Right ventricle myocardium inferior (tissue), 1 donor: ENCODE results near the gene AMPH. TPM values are rescaled to one million over a fixed set of nuclear protein-coding genes. Genes with fewer than 3 reads are reported as not detected.

Source experiments
- ATAC-seq: fragments of 200-7000 bp; cut with Tn5 transposase; one replicate; pipeline ENCODE4 v1.9.1; 2020; ENCODE audit warnings: mild to moderate bottlenecking, moderate library complexity
- DNase-seq: peaks from one replicate; pipeline ENCODE4 v3.0.0; 2021; ENCODE audit errors: missing footprints
- intact Hi-C: fragments of 100-400 bp; cut with DNase I; formaldehyde crosslinking; loops from one replicate; pipeline ENCODE4 v1.11.0; 2022
- long read RNA-seq: library from polyadenylated mRNA; unstranded; transcript quantifications from one replicate; pipeline ENCODE4 v2.0.0, GENCODE V29; 2021
- total RNA-seq: library from RNA; stranded (reverse); fragmentation: NEBNext Ultra II Directional; extraction: Animal tissue kit (Norgen Biotek cat#: 25700); gene quantifications from one replicate; pipeline ENCODE4 v1.2.1, GENCODE V29; 2021
- donor health status: DM: no; HTN: yes; CAD: no; lungs with severe emphysema.

AMPH gene
- 2.4 TPM for total RNA-seq
- long read RNA-seq, partial matches to known transcripts = 0 of 1 reads
- long read RNA-seq, other reads (novel, unspliced or antisense) = 0 of 1 reads

DNA sequence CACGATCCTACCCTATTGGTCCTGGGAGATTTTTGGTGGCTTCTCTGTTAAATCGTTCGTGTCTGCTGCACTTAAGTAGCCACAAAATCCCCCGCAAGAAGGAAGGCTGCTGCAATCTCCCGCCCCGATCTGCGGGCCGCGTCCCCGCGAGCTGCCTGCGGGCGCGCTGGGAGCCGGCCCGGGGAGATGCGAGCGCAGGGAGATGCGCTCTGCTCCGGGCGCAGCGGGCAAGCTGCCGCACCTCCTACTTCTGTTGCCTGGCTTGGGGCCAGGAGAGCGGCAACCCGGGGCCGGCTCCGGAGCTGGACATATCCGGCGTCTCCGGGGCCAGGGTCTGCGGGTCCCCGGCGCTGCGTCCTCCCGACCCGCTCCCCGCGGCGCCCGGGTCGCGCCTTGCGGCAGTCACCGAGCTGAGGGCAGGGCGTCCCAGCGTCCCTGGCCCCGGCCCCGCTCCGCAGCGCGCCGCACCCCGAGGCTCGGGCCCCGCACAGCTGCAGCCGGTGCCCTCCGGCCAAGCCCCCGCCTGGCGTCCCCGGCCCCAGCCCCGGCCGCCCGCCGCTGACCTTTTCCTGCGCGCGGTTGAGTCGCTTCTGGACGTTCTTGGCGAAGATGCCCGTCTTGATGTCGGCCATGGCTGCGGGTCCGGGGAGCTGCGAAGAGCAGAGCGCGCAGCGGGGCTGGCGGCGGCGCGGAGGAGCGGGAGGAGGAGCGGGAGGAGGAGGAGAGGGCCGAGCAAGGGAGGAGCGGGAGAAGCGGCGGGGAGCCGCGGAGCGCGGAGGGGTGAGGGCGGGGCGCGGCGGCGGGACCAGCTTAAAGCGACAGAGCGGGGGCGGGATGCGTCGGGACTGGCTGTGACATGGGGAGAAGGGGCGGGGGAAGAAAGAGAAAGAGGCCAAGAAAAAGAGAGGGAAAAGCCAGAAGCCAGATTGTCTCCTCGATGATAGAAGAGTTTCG is at the start of gene AMPH:
Gene AMPH, minus strand, starts transcription at position 654 of the 954 bp plus-strand sequence. Its CDS starts 22 bp downstream, at position 632.
- intact Hi-C loops = no loop called here
- DNase-seq = peak; percentile 83

DNA sequence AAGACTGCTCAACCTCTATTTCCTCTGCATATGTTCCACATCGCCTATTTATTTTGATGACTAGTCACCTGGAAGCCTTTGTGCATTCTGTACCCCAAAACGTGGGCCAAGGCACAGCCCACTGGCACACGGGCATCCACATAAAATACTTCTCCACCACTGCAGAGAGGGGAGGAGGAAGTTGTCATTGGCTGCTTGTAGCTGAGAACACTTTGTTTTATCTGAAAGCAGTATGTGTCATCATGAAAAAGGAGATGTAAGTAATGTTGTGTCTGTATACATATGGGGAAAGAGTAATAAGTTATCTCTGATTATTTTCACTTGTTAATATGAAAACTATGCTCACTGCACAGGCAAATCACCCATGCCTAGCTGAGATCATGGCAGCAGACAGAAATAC is 48.2 kb upstream of the AMPH start:
- intact Hi-C loops = no loop called here
- no peak for DNase-seq
- no peak for ATAC-seq

More for the DNA sequence above, at the start of gene AMPH:
- peak; percentile 95 for ATAC-seq

DNA sequence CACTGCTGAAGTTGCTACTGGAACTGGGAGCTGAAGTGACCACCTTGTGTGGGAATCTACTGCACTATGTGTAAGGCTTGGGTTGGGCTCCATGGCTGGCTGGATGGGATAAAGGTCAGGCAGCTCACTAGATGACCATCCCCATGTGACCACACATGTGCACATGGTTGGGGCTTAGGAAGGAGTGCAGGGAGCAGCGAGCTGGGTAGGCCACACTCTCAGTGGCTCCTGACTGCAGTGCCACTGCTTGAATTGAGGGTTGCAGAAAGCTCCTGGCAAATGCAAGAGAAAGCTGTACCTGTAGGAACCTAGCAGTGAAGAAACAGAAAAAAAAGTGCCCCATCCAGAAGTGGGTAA is 47.5 kb upstream of the AMPH start:
- intact Hi-C loops = no loop called here
- no peak for DNase-seq
- no peak for ATAC-seq

DNA sequence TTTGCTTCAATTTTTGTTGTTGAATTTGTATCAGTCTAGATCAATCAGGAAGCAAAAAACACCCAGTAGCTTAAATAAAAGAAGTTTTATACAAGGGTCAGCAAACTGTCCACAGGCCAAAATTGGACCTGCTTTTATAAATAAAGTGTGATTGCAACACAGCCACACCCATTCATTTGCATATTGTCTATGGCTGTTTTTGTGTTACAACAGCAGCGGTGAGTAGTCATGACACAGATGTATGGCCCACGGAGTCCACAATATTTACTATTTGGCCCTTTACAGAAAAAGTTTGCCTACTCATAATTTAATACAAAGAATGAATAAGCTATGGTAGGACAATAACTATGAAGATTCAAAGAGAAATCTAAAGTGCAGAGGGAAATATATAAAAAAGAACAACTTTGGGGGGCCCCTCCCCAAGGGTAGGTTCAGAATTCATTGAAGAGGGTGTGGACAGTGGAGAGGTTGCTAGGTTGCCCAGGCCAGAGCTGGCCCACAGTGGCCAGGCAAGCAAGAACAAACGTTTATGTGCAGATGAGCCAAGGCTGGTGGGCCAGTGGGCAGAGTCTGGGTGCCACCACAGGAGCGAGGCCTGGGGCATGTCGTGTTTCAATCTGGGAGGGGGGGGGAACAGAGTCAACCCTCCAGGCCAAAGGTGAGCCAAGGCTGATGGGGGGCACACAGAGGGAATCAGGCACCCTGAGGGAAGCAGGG is 47.0 kb upstream of the AMPH start:
- intact Hi-C loops = no loop called here
- ATAC-seq = no peak
- no peak for DNase-seq

DNA sequence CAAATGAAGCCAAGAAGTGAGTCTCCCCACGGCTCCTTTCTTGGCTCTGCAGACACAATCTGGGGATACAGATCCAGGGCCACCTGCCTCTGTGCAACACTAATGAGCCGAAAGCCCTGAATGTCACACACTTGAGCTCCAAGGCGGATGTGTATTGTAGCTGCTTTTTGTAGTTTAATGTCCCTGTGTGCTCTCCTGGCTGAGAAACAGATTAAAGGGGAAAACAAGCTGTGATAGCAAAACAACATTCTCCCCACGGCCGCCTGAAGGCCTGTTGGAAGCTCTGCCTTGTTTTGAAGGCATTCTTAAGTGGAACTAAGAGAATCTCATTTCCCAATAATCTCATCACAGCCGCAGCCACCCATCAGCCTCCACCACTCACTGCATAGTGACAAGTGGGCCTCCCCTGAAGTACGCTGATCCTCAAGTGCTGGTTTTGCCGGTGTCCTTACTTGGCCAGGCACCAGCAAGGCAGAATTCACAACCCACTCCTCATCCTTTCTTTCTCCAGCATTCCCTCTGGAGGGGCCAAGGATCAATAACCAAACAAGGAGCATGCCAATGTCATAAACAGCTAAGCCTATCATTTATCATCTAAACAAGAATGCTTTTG is 44.4 kb upstream of the AMPH start:
- intact Hi-C loops = no loop called here
- DNase-seq (no peak), ATAC-seq (peak; percentile 12)

DNA sequence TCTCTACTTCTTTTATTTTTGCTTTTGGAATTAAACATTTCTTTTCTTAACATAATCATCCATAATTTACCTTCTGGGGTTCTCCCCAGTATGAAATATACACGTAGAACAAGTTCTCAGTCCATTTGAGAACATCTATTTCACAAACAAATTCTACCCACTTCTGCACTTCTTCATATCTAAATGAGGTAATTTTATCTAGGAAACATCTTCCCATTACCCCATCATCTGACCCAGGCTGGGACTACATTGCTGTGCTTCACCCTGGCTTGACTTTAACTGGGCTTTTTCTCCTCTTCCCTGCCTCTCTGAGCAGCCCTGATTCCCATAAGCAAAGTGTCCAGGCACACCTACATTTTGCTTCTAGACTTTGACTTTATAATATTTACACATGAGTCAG is 43.3 kb upstream of the AMPH start:
- DNase-seq = no peak
- intact Hi-C loops = no loop called here

DNA sequence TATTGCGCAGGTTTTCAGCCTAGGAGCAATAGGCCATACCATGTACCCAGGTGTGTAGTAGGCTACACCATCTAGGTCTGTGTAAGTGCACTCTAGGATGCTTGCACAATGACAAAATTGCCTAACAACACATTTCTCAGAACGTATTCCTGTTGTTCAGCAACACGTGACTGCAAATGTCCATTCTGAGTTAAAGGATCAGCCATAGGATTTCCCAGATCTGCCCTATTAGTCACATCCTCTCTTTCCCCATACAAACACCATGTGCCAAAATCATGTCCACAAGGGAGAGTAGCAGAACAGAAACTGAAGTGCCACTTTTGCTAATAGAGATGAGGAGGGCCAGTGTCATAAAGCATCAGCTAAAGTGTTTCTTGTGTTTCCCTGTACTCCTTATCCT is 42.6 kb upstream of the AMPH start:
- intact Hi-C loops = no loop called here
- DNase-seq = no peak
- ATAC-seq = peak; percentile 44

More for the DNA sequence above, 43.3 kb upstream of the AMPH start:
- no peak for ATAC-seq

DNA sequence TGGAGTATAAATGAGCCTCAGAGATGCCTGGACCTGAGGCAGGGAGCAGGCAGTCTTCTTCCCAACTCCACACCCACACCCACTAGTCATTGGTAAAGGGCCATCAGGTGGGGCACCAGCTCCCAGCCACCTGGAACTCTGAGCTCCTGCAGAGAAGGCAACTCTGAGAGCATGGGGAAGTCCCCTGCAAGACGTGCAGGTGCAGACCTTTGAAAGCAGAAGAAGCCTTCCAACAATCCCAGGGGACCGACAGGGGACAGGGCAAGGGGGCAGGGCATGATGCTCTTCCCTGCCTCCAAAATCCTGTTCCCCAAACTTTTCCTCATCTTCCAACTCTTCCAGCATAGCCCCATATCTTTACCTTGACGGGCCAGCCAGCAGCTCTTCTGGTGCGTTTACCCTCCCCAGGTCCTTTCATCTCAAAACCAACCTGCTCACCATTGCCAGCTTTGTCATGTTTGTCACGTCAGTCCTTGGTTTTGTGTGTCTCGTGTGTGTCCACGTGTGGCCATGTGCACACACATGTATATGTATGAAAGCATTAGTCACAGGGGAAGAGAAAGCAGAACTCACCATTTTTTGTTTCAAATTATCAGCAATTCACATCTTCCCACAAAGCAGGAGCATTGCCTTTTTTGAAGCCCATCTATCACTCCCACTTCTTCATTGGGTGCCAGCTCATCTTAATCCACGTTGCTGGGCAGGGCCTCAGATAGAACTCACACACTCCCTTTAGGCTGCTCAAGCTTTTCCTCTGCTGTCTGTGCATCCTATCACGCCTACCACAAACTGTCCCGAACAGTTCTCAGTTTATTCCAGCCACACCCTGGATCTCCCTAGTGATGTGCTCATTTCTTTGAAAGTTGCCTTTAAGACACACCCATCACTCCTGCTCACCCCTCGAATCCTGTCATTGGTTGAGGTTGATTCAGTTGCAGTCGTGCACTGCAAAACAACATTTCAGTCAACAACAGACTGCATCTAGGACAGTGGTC is 41.0 kb upstream of the AMPH start:
- no peak for DNase-seq
- ATAC-seq = no peak
- intact Hi-C loops = no loop called here

DNA sequence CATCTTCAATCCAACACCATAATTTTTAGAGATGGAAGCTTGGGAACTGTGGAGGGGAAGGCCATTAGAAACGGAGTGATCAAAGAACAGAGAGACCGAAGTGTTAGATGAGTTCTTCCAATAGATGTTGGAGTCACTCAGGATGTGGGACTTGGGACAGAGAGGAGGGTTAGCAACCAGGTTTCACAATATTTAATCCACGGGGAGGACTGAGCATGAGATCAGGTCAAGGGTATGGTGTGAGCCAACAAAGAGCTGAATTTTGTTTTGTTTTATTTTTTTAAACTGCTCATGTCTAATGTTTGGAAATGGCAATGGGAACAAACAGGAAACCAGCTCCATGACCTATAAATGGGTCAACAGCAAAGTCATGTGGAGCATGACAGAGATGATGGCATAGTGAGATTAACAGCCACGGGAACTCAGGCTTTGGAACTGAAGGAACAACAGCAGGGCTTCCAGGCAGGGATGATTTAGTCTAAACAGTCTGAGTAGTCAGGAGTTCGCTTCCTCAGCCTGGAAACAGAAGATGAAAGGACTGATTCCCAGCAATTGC is 38.9 kb upstream of the AMPH start:
- intact Hi-C loops = no loop called here
- no peak for DNase-seq
- ATAC-seq = peak; percentile 83

DNA sequence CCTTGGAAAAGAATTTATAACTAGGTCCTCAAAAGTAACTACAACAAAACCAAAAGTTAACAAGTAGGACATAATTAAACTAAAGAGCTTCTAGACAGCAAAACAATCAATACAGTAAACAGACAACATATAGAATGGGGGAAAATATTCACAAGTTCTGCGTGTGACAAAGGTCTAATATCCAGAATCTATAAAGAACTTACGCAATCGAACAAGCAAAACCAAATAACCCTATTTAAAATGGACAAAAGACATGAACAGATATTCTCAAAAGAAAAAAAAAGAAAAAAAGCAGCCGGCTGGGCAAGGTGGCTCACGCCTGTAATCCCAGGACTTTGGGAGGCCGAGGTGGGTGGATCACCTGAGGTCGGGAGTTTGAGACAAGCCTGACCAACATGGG is 33.8 kb upstream of the AMPH start:
- intact Hi-C loops = loop anchor here (5.0 kb wide), 1 partner anchor 268 kb away; no protein-coding TSS in a partner anchor
- ATAC-seq (no peak), DNase-seq (no peak)

DNA sequence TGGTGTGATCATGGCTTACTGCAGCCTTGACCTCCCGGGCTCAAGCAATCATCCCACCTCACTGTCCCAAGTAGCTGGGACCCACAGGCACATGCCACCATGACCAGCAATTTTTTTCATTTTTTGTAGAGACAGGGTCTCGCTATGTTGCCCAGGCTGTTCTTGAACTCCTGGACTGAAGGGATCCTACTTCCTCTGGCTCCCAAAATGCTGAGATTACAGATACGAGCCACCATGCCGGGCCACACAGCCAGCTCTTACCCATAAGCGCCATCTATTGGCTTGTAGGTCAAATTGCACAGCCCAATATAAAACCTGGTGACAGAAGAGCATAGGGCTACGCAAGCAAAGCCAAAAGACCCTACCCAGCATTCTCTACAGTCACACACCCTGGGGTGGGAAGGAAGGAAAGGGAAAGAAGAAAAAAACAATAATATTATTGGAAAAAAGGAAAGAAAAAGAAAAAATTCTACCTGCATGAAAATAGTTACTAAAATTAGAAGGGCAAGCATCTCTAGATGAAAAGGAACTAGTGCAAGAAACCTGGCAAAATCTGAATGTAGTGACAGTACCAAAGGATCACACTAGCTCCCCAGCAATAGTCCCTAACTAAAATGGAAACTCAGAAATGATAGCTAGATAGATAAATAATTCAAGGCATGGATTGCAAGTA is 29.4 kb upstream of the AMPH start:
- ATAC-seq (no peak), DNase-seq (peak; percentile 74)
- intact Hi-C loops = loop anchor here (5.0 kb wide), 1 partner anchor 263 kb away; no protein-coding TSS in a partner anchor

DNA sequence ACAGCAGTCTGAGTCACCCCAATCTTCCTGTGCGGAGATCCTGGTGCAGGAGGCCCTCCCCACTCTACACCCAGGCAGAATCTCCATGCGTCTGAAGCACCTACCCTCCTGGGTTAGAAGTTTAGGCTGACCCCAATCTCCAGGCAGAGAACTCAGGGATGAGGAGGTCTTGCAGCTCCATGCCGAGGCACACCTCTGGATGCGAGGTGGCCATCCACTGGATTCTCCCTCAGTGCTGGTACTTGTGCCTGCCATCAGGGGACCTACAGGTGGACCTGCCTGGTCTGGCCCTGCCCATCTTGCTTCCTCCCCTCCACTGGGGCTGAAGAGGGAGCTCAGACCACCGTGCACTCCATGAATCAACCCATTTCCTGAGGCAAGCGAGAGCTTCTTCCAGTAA is 28.8 kb upstream of the AMPH start:
- ATAC-seq = no peak
- DNase-seq = no peak
- intact Hi-C loops = loop anchor here (5.0 kb wide), 2 partner anchors 208 to 263 kb away; no protein-coding TSS in a partner anchor

DNA sequence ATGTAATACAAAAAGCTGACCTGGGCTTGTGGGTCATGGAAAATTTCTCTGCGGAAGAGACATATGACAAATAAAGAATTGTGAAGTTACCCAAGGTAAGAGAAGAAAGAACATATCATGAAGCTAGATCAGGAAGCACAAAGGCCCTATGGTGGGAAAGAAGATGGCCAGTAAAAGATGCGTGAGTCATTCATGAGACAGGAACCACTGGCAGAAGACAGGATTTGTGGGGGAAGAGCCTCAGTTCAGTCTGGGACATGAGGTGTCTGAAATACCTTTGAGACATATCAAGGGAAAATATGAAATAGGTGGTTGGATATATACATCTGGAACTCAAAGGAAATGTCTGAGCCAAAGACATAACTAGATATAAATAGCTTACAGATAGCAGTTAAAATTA is 27.7 kb upstream of the AMPH start:
- intact Hi-C loops = loop anchor here (5.0 kb wide), 1 partner anchor 207 kb away; no protein-coding TSS in a partner anchor

DNA sequence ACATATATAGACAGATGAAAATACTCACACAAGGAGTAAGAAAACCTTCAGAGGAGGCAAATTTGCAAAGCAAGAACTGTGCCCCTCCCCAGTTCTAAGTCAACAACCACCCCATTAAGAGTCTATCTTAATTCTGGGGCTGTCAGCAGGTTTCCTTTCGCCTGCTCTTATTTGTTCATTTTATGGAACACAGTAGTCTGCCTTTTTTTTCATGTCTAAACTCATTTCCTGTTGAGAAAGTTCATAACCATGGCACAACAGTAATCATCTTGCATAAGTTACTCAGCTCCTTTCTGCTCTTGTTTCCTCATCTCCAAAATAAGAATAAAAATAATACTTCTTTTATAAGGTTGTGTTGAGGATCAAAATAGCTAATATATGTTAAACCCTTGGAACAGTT is 25.8 kb upstream of the AMPH start:
- DNase-seq = no peak
- peak; percentile 23 for ATAC-seq
- intact Hi-C loops = loop anchor here (5.0 kb wide), 1 partner anchor 205 kb away; no protein-coding TSS in a partner anchor

More for the DNA sequence above, 27.7 kb upstream of the AMPH start:
- DNase-seq (no peak), ATAC-seq (no peak)

DNA sequence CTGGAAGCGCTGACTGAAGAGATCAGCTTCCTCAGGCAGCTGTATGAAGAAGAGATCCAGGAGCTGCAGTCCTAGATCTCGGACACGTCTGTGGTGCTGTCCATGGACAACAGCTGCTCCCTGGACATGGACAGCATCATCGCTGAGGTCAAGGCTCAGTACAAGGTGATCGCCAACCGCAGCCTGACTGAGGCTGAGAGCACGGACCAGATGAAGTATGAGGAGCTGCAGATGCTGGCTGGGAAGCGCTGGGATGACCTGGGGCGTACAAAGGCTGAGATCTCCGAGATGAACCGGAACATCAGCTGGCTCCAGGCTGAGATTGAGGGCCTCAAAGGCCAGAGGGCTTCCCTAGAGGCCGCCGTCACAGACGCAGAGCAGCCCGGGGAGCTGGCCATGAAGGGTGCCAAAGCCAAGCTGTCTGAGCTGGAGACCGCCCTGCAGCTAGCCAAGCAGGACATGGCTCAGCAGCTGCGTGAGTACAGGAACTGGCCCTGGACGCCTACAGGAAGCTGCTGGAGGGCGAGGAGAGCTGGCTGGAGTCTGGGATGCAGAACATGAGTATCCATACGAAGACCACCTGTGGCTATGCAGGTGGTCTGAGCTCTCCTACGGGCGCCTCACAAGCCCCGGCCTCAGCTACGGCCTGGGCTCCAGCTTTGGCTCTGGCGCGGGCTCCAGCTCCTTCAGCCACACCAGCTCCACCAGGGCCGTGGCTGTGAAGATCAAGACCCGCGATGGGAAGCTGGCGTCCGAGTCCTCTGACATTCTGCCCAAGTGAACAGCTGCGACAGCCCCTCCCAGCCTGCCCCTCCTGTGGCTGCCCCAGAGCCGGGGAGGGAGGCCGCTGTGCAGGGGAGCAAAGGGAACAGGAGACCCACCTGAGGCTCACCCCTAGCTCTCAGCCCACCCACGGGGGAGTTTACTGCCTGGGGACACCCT is 24.9 kb upstream of the AMPH start:
- DNase-seq (no peak), ATAC-seq (peak; percentile 65)
- intact Hi-C loops = loop anchor here (5.0 kb wide), 1 partner anchor 204 kb away; no protein-coding TSS in a partner anchor

DNA sequence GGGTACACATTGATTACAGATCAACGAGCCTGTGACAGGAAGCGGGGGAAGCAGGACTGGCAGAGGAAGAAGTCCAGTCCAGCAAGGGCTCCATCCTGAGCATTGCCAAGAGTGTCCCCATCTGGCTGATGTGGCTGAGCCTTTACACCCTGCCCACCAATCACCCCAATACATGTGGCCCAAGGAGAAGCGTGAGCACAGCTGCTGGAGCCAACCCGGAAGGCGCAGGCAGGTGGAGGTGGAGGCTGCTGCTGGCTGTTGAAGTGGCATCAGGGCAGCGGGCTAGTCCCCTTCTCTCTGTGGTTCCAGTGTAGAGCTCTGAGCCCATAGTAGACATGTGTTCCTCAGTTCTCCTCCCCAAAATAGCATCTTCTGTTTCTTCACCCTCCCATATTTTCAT is 6.8 kb upstream of the AMPH start:
- intact Hi-C loops = no loop called here
- ATAC-seq (no peak), DNase-seq (no peak)
